ENCODE measurements around the gene LRRN4CL. TPM values are rescaled to one million over a fixed set of nuclear protein-coding genes. Genes with fewer than 3 reads are reported as not detected.
"Not testable (repeated sequence)": the region's sequence is repeated elsewhere in the genome, so short reads cannot be mapped to it uniquely, and the experiment has no call there.

Gene LRRN4CL
- total and polyA plus RNA-seq, 11 donors: 0.63 to 8.6 (median 2.5) TPM

- intact Hi-C loops (cut with DNase I): loop anchor here in 2 of 10 donors (2.0 to 5.0 kb wide), 3 partner anchors 23 to 39 kb away; partner anchors contain the start of genes C11orf98 (in 1 of the 2), CSKMT (in 1 of the 2), LBHD1 (in 1 of the 2) and UQCC3 (in 1 of the 2)
- Histone ChIP-seq H3K27me3 (no peaks in the 10 kb centered on the region), H3K36me3 (peaks cover 0 to 34% (median 18%) of the 10 kb centered on the region in 9 donors), H3K27ac (peak overlapping the region; percentile 71 to 95 (median 88)), H3K9me3 (no peaks in the 10 kb centered on the region), H3K4me3 (peak overlapping the region; percentile 63 to 89 (median 78)), H3K4me1 (peaks cover 0 to 61% (median 34%) of the 10 kb centered on the region in 12 donors)
- DNase-seq (peak; percentile 94 to 98 (median 96)), ATAC-seq (peak; percentile 65 to 90 (median 86))
- WGBS, 4 donors: 1 to 12% (median 3%) methylated on average over 29 to 73 of the region's 73 CpGs
- TF ChIP-seq POLR2A (IDR thresholded peaks at IDR 0.05) (peak in 1 of 2 donors; percentile 60), CTCF (IDR thresholded peaks at IDR 0.05) (no peak)
Measured at GRCh38 chr11:62705880-62706849, 16.8 kb upstream of the LRRN4CL start.

- H3K27me3 ChIP-seq: no peaks in the 10 kb centered on the region
- H3K27ac ChIP-seq: peak overlapping the region; percentile 2 to 95 (median 87)
- DNase-seq (no peak), ATAC-seq (no peak)
- peak overlapping the region; percentile 63 to 89 (median 78) for H3K4me3 ChIP-seq
- intact Hi-C loops (cut with DNase I): loop anchor here in 2 of 10 donors (2.0 to 5.0 kb wide), 3 partner anchors 23 to 38 kb away; partner anchors contain the start of genes C11orf98 (in 1 of the 2), CSKMT (in 1 of the 2), LBHD1 (in 1 of the 2) and UQCC3 (in 1 of the 2)
- H3K4me1 ChIP-seq: peaks cover 0 to 56% (median 31%) of the 10 kb centered on the region in 12 donors
- no peaks in the 10 kb centered on the region for H3K9me3 ChIP-seq
- WGBS, 4 donors: 43 to 58% (median 51%) methylated on average over 7 of the region's 7 CpGs
- TF ChIP-seq POLR2A (IDR thresholded peaks at IDR 0.05) (no peak), CTCF (IDR thresholded peaks at IDR 0.05) (no peak)
- peaks cover 0 to 34% (median 18%) of the 10 kb centered on the region in 9 donors for H3K36me3 ChIP-seq
Measured at GRCh38 chr11:62705413-62705812, 16.1 kb upstream of the LRRN4CL start.

- H3K4me1 ChIP-seq: peaks cover 0 to 46% (median 24%) of the 10 kb centered on the region in 12 donors
- H3K4me3 ChIP-seq, ATAC-seq, H3K9me3 ChIP-seq, DNase-seq, H3K27ac ChIP-seq, H3K27me3 ChIP-seq: not testable (repeated sequence)
- WGBS, 4 donors: 85 to 99% (median 94%) methylated on average over 4 of the region's 4 CpGs
- intact Hi-C loops (cut with DNase I): loop anchor here in 1 of 10 donors (2.0 kb wide), 1 partner anchor 21 kb away; no protein-coding TSS in a partner anchor
- H3K36me3 ChIP-seq: peaks cover 0 to 37% (median 19%) of the 10 kb centered on the region in 9 donors
Measured at GRCh38 chr11:62703921-62704320, 14.6 kb upstream of the LRRN4CL start.

GRCh38 chr11:62702246-62702645, 12.9 kb upstream of the LRRN4CL start:
- ATAC-seq (no peak), DNase-seq (no peak)
- H3K4me1 ChIP-seq: peaks cover 0 to 31% (median 15%) of the 10 kb centered on the region in 12 donors
- no peaks in the 10 kb centered on the region for H3K27me3 ChIP-seq
- intact Hi-C loops (cut with DNase I): no loop called here
- H3K36me3 ChIP-seq: peaks cover 0 to 46% (median 19%) of the 10 kb centered on the region in 9 donors
- WGBS, 4 donors: 91 to 96% (median 94%) methylated on average over 11 of the region's 11 CpGs
- TF ChIP-seq CTCF (IDR thresholded peaks at IDR 0.05) (no peak), POLR2A (IDR thresholded peaks at IDR 0.05) (no peak)
- H3K27ac ChIP-seq: peak overlapping the region in 1 of 12 donors; percentile 51
- no peaks in the 10 kb centered on the region for H3K9me3 ChIP-seq
- H3K4me3 ChIP-seq: no peak overlapping the region
